NCI-H2196 treated with DMSO at 0.1 percent for 48 hours (cell line): ENCODE results near the gene FAIM2.

Experiments
- DNase-seq: peaks from one replicate; lab custom pipeline; 2025; ENCODE audit not compliant: unreplicated experiment; lab: John Stamatoyannopoulos, UW

The FAIM2 gene

GRCh38 chr12:49939707-49940106 lies 36.0 kb upstream of the FAIM2 start:
- DNase-seq = no peak

- DNase-seq = no peak
These were observed 35.6 kb upstream of the FAIM2 start for GRCh38 chr12:49939307-49939706.

- DNase-seq = no peak
These were observed 34.1 kb upstream of the FAIM2 start for GRCh38 chr12:49937639-49938300.

DNA sequence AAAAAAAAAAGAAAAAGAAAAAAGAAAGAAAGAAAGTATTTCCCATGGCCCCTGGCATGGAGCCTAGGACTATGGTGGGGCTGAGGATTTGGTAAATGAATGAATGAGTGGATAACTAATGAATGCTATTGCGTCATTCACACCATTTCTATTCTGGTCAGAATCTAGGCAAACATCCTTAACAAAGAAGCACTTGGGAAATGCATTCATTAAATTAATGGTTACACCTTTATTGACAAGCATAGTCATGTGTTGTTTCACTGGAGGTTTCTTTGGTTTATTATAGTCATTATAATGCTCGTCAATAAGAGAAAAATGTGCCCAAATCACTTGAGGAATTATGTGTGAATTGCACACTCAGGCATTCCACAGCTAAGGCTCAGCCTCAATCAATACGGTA lies 33.2 kb upstream of the FAIM2 start:
- DNase-seq = no peak

- no peak for DNase-seq
These were observed 30.8 kb upstream of the FAIM2 start for GRCh38 chr12:49934505-49934904.

GRCh38 chr12:49933796-49934195 lies 30.1 kb upstream of the FAIM2 start:
- no peak for DNase-seq

DNA sequence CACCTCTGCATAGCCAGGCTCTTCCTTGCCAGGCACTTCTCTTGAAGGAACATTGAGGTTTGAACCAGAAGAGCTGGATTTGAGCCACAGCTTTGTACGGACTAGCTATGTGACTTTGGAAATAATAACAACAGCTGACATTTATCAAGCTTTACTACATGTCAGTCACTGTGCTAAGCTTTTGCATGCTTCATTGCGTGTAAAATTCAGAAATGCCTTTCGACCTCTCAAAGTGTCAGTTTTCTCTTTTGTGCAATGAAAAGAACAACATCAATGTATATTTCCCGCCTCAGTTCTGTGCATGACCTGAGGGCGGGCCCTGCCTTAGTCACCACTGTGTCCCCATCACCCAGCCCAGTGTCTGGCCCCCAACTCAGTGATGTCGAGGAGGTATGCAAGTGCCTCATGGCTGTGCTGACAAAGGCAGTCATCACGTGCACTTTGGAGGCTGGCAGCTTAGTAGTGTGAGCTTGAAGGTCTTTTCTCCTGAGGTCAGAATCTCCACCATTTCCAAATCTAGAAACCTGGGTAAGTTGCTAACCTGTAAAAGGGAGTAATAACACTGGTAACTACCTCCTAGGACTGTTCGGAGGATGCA lies 28.9 kb upstream of the FAIM2 start:
- DNase-seq = no peak

DNA sequence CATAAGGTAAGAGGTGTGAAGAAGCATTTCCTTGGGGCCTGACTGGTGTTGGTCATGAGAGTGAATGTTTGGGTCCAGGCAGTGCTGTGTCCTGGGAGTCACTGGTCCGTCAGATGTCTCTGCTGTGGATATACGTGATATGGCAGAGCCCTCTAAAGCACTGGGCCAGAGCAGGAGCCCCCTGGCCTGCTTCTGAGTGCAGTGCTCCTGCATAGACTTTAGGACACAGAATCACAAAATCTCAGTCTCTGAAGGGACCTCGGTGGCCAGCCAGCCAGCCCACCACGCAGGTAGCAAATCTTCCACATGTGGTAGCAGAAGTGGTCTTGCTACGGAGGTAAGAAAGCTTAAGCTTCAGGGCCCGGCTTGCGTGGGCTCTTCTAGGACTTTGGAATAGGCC lies 28.3 kb upstream of the FAIM2 start:
- no peak for DNase-seq

- no peak for DNase-seq
These were observed 27.0 kb upstream of the FAIM2 start for GRCh38 chr12:49930515-49931288.

DNA sequence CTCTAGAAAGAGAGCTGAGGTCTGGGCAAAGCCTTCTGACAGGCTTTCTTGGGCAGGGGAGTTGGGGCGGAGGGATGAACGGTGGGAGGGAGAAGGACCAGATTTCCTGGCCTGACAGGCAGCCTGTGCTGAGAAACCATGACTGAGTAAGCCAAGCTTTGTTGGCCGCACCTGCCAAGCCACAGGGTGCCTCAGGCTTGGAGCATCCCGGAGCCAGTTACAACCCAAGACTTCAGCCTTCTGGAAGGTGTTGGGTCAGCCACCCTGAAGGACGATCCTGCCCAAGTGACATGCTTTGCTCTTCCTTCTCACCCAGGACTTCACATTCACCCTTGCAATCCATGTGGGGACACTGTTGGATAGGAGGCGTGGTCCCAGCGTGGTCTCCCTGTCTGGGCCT lies 25.9 kb upstream of the FAIM2 start:
- DNase-seq = no peak

DNA sequence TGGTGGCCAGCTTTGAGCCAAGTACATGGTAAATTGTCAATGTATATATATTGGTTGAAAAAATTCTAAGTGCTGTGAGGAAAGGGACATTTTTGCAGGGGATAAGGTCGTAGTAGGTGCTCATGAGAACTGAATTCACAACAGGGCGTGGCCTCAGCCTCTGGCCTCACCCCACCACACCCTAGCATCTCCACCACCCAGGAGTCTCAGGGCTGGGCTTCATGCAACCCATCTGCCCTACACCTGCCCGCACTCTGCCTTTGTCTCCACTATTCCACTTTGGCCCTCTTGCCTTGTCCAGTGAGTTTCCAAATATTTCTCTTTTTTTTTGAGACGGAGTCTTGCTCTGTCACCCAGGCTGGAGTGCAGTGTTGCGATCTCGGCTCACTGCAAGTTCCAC lies 24.8 kb upstream of the FAIM2 start:
- DNase-seq = no peak

DNA sequence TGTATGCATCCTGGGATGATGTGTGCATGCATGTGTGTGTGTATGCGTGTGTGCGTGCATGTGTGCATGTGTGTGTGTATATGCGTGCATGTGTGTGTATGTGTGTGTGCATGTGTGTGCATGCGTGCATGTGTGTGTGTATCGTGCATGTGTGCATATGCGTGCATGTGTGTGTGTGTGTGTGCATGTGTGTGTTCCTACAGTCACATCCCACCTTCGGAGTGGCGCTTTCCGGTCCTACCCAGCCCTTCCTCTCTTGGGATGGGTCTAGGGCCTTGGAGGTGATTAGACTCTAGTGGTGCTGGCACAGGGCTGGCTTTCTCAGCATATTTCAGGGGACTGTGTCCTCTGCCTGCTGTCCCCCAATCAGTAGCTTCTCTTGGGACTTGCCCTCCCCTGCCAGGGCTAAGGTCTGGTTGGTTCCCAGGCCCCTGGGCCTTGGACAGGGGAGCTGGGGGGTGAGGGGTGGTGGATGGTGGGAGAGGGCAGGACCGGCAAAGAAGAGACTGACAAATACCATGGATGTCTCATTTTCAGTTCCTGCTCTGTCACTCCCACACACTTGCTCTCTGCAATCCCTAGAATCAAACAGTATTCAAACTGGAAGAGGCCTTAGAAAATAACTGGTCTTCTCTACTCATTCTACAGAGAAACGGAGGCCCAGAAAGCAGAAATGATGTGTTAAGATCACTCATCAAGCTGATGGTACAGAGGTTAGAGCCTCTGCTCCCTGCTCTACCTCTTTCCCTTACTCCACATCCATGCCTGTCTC lies 21.9 kb upstream of the FAIM2 start:
- no peak for DNase-seq

- DNase-seq = no peak
These were observed 21.0 kb upstream of the FAIM2 start for GRCh38 chr12:49924628-49925246.

GRCh38 chr12:49923880-49924556 lies 20.3 kb upstream of the FAIM2 start:
- DNase-seq = no peak

DNA sequence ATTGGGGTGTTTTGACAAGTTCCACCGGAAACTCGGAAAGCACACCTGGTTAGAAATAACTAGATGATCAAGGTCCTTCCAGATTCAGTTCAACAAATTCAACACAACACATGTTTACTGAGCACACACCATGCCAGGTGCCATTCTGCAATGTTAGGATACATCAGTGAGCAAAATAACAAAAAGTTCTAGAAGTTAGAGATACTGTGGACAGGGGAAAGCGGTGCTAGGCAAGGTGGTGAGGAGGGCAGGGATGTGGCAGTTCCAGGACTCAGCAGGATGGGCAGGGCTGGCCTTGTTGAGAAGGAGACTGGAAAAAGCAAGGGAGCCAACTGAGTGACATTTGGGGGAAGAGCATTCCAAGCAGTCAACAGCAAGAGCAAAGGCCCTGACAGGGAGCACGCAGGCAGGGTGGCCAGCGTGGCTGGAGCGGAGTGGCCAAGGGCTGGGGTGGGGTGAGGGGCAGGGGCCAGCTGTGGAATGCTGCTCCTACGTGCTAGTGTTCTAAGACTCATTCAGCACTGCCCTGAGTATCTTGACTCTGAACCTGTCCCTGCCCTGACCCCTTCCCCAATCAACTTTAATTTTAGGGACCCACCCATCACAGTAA lies 19.4 kb upstream of the FAIM2 start:
- no peak for DNase-seq

- DNase-seq = no peak
These were observed 18.8 kb upstream of the FAIM2 start for GRCh38 chr12:49922349-49923034.

DNA sequence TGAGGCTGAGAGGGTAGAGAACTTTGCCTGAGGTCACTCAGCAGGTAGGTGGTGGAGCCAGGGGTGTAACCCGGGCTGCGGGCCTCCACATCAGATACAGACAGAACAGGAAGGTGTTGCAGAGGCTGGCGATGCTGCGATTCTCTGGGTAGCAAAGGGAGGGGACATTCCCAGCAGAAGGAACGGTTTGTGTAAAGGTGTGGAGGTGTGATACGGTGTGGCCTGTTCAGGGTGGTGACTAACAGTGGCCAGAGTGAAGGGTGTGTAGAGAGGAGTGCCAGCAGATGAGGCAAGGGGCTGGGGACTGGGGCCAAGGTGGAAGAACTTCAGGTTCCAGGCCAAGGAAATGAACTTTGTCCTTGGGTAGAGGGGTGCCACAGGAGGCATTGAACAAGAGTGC lies 18.2 kb upstream of the FAIM2 start:
- DNase-seq = no peak

DNA sequence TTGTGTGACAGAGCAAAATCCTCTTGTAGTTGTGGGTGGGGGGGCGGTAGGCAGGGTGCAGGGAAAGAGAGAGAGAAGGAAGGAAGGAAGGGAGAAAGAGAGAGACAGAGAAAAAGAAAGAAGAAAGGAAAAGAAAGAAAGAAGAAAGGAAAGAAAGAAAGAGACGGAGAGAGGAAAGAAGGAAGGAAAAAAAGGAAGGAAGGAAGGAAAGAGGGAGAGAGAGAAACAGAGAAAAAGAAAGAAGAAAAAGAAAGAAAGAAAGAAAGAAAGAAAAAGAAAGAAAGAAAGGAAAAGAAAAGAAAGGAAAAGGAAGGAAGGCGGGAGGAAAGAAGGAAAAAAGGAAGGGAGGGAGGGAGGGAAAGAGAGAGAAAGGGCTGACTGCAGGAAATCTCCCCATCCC lies 17.6 kb upstream of the FAIM2 start:
- no peak for DNase-seq

DNA sequence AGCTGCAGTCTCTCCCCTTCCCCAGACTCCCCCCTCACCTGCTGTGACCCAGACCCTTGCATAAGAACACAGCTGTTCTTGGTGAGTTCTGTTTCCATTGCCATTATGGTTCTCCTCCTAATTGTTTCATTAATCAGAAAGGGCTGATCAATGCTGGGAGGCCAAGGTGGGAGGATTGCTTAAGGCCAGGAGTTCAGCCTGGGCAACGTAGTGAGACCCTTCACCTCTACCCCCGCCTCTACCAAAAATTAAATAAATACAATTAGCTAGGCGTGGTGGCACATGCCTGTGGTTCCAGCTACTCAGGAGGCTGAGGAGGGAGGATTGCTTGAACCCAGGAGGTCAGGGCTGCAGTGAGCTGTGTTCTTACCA lies 17.2 kb upstream of the FAIM2 start:
- no peak for DNase-seq
